ENCODE measurements around the gene ELAPOR1. TPM values are rescaled to one million over a fixed set of nuclear protein-coding genes. Genes with fewer than 3 reads are reported as not detected.

ELAPOR1 gene
- polyA plus RNA-seq, 12 donors = 0.20 to 1.7 (median 0.49) TPM; not detected in 1

Other genes starting within 250 kb of the ELAPOR1 start
- 10 to 100 TPM in 11 of 12 donors, not detected in 1; 31.4 to 55.8 (median 45.3) TPM for gene GPSM2, start 237.1 kb upstream of the ELAPOR1 start, polyA plus RNA-seq (ENCODE audit: insufficient read length in 12 of 12)
- gene CLCC1, start 150.6 kb upstream of the ELAPOR1 start, polyA plus RNA-seq (ENCODE audit: insufficient read length in 12 of 12) = 10 to 100 TPM in 11 of 12 donors, not detected in 1; 20.3 to 50.7 (median 46.2) TPM
- 10 to 100 TPM in 11 of 12 donors, not detected in 1; 11.2 to 30.8 (median 13.0) TPM for gene WDR47, start 72.0 kb upstream of the ELAPOR1 start, polyA plus RNA-seq (ENCODE audit: insufficient read length in 12 of 12)
- 10 to 100 TPM in 11 of 12 donors, not detected in 1; 13.5 to 65.1 (median 49.6) TPM for gene TAF13, start 38.1 kb upstream of the ELAPOR1 start, polyA plus RNA-seq (ENCODE audit: insufficient read length in 12 of 12)
- gene TMEM167B, start 23.4 kb upstream of the ELAPOR1 start, polyA plus RNA-seq (ENCODE audit: insufficient read length in 12 of 12) = 10 to 100 TPM in 11 of 12 donors, not detected in 1; 36.6 to 49.2 (median 42.4) TPM
- 10 to 100 TPM in 11 of 12 donors, not detected in 1; 70.1 to 99.2 (median 84.2) TPM for gene SARS1, start 99.8 kb downstream of the ELAPOR1 start, polyA plus RNA-seq (ENCODE audit: insufficient read length in 12 of 12)
- 10 to 100 TPM in 2 of 12 donors, 1 to 10 TPM in 9, not detected in 1; 3.5 to 16.7 (median 4.7) TPM for gene CELSR2, start 135.4 kb downstream of the ELAPOR1 start, polyA plus RNA-seq (ENCODE audit: insufficient read length in 12 of 12)
- gene PSRC1, start 169.0 kb downstream of the ELAPOR1 start, polyA plus RNA-seq (ENCODE audit: insufficient read length in 12 of 12) = 10 to 100 TPM in 8 of 12 donors, 1 to 10 TPM in 3, not detected in 1; 8.3 to 25.4 (median 12.7) TPM
- 1 to 10 TPM in 3 of 12 donors, under 1 TPM in 7, not detected in 2; 0.26 to 1.3 (median 0.55) TPM for gene MYBPHL, start 192.9 kb downstream of the ELAPOR1 start, polyA plus RNA-seq (ENCODE audit: insufficient read length in 12 of 12)